Neural cell (in vitro differentiated cells): ENCODE results near the gene MYCT1.

Experiments used
- CTCF ChIP-seq: fragments of 450-650 bp; IDR thresholded peaks from 2 replicates; pipeline ENCODE4 v1.5.1; 2014; ENCODE audit warnings: antibody characterized with exemption, mild to moderate bottlenecking, moderate library complexity; ENCODE audit not compliant: poor library complexity, severe bottlenecking
- EP300 ChIP-seq: fragments of 450-650 bp; conservative IDR thresholded peaks from 2 replicates; pipeline ENCODE4 v1.6.1; 2014; ENCODE audit warnings: antibody characterized with exemption, mild to moderate bottlenecking, moderate library complexity; ENCODE audit not compliant: poor library complexity, severe bottlenecking
- EZH2 ChIP-seq: fragments of 200-600, 300-800 bp; shearing (Covaris generic), sonication (generic); IDR thresholded peaks from 2 replicates; pipeline ENCODE4 v1.6.1; 2014; ENCODE audit warnings: antibody characterized with exemption, low read length, borderline replicate concordance, mild to moderate bottlenecking; ENCODE audit not compliant: insufficient read depth, poor library complexity, severe bottlenecking
- MXI1 ChIP-seq: fragments of 450-650 bp; conservative IDR thresholded peaks from 2 replicates; pipeline ENCODE4 v1.6.1; 2014; ENCODE audit warnings: antibody characterized with exemption, mild to moderate bottlenecking; ENCODE audit not compliant: poor library complexity, severe bottlenecking
- POLR2AphosphoS5 ChIP-seq: IDR thresholded peaks from 2 replicates; pipeline ENCODE4 v1.6.1; 2012
- REST ChIP-seq: IDR thresholded peaks from 2 replicates; pipeline ENCODE4 v1.6.1; 2012; ENCODE audit warnings: borderline replicate concordance
- SMC3 ChIP-seq: fragments of 450-650 bp; conservative IDR thresholded peaks from 2 replicates; pipeline ENCODE4 v1.6.1; 2014; ENCODE audit warnings: antibody characterized with exemption, mild to moderate bottlenecking, moderate library complexity; ENCODE audit not compliant: poor library complexity
- TAF1 ChIP-seq: IDR thresholded peaks from 2 replicates; pipeline ENCODE4 v1.6.1; 2012; ENCODE audit warnings: low read depth

- TF ChIP-seq CTCF, result no peak
- no peak for TF ChIP-seq POLR2AphosphoS5
- no peak for TF ChIP-seq EZH2
- TF ChIP-seq TAF1, result no peak
- TF ChIP-seq MXI1, result no peak
- no peak for TF ChIP-seq SMC3
- no peak for TF ChIP-seq EP300
- no peak for TF ChIP-seq REST
These were observed 48.5 kb downstream of the MYCT1 start for GRCh38 chr6:152746172-152746553.
